ENCODE results near the gene AP1AR. TPM values are rescaled to one million over a fixed set of nuclear protein-coding genes. Genes with fewer than 3 reads are reported as not detected.
"Not testable (repeated sequence)": the region's sequence is repeated elsewhere in the genome, so short reads cannot be mapped to it uniquely, and the experiment has no call there.

AP1AR gene
- total RNA-seq, 2 donors from 2014 or later = 9.1 to 12.5 TPM

- no peak for TF ChIP-seq CTCF (IDR thresholded peaks at IDR 0.05)
- TF ChIP-seq POLR2A (IDR thresholded peaks at IDR 0.05) = no peak
- ATAC-seq (no peak), DNase-seq (no peak)
- H3K27ac ChIP-seq = no peak overlapping the region
- no peaks in the 10 kb centered on the region for H3K27me3 ChIP-seq
- peaks cover 8% of the 10 kb centered on the region for H3K4me1 ChIP-seq
- intact Hi-C loops (cut with DNase I) = no loop called here
- no peak overlapping the region for H3K4me3 ChIP-seq
- 78 to 84% methylated on average over 3 of the region's 3 CpGs for WGBS, 2 donors
- H3K36me3 ChIP-seq (replicated peaks in 1 of 2; ENCODE audit: insufficient read depth in 1 of 2, low read depth in 2 of 2) = no peaks in the 10 kb centered on the region
- no peaks in the 10 kb centered on the region for H3K9me3 ChIP-seq
Measured at GRCh38 chr4:112290341-112290740, 58.8 kb downstream of the AP1AR start.

GRCh38 chr4:112296949-112297880 lies 65.6 kb downstream of the AP1AR start, which contains the start of gene ALPK1:
Gene ALPK1 (plus strand): TSS chr4:112297369.
- whole genome bisulfite sequencing, 2 donors = 0 to 1% methylated on average over 4 of the region's 4 CpGs
- H3K27ac ChIP-seq = peak within 1 kb of the TSS; percentile 70 to 92 (median 74)
- H3K4me1 ChIP-seq = peaks cover 24% of the 10 kb centered on the region
- no peaks in the 10 kb centered on the region for H3K36me3 ChIP-seq (replicated peaks in 1 of 2; ENCODE audit: insufficient read depth in 1 of 2, low read depth in 2 of 2)
- peak; percentile 100 for ATAC-seq
- no peaks in the 10 kb centered on the region for H3K9me3 ChIP-seq
- intact Hi-C loops (cut with DNase I) = no loop called here
- peak within 1 kb of the TSS in 1 of 2 donors; percentile 10 for H3K4me3 ChIP-seq
- TF ChIP-seq POLR2A (IDR thresholded peaks at IDR 0.05) (peak; percentile 24 to 68 (median 67)), CTCF (IDR thresholded peaks at IDR 0.05) (no peak)
- H3K27me3 ChIP-seq = no peaks in the 10 kb centered on the region
- peak in 2 of 4 donors; percentile 30 to 71 for DNase-seq

- H3K27ac ChIP-seq = no peak overlapping the region
- no peaks in the 10 kb centered on the region for H3K27me3 ChIP-seq
- H3K4me1 ChIP-seq = peaks cover 24% of the 10 kb centered on the region
- intact Hi-C loops (cut with DNase I) = no loop called here
- H3K4me3 ChIP-seq = no peak overlapping the region
- peaks cover 0 to 1% of the 10 kb centered on the region in 2 donors for H3K36me3 ChIP-seq (replicated peaks in 1 of 2; ENCODE audit: insufficient read depth in 1 of 2, low read depth in 2 of 2)
- no peak for DNase-seq
- WGBS, 2 donors = 68 to 70% methylated on average over 4 of the region's 4 CpGs
- no peak for ATAC-seq
- no peaks in the 10 kb centered on the region for H3K9me3 ChIP-seq
- TF ChIP-seq POLR2A (IDR thresholded peaks at IDR 0.05) (no peak), CTCF (IDR thresholded peaks at IDR 0.05) (no peak)
Measured at GRCh38 chr4:112299721-112300120, 68.1 kb downstream of the AP1AR start.

DNA sequence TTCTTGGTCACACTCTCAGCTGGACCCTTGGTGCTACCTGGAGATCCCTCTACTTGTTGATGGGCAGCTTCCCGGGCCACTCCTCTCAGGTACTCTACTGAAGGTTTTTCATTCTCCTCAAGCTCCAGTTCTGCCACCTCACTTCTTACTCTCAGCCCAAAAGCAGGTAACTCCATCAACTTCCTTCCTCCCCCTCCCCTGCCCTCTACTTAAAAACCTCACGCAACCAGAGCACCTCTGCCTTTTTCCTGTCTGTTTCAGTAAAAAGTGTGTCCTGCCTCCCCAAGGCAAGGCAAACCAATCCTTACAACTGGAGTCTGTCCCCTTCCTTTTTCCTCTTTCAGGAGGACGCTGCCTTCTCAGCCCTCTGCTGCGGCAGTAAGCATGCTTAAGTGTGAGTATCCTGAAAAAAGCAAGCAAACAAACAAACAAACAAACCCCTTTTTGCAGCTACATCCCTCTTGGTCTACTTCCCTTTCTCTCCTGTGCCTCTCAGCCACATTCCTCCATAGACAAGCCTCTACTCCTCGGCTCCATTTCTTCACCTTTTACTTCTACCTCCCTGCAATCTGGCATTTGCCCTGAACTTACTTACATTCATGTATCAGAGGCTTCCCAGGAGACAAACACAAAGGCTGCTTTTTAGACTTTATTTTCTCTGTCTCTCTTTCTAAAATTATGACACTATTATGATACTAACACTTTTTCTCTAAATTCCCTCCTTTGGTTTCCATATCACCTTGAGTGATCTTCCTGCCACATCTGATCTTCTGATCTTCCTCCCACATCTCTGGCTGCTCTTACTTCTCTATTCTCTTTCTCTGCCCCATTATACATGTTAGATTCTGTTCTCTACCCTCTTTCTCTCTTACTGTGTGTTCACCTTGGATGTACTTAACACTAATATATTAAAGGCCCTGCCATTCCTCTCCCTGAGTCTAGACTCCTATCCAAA lies 71.0 kb downstream of the AP1AR start:
- 79 to 83% methylated on average over 5 of the region's 5 CpGs for WGBS, 2 donors
- ATAC-seq = no peak
- H3K4me1 ChIP-seq = peaks cover 16% of the 10 kb centered on the region

DNA sequence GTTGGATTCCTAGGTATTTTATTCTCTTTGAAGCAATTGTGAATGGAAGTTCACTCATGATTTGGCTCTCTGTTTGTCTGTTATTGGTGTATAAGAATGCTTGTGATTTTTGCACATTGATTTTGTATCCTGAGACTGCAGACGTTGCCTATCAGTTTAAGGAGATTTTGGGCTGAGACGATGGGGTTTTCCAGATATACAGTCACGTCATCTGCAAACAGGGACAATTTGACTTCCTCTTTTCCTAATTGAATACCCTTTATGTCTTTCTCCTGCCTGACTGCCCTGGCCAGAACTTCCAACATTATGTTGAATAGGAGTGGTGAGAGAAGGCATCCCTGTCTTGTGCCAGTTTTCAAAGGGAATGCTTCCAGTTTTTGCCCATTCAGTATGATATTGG lies 73.9 kb downstream of the AP1AR start:
- intact Hi-C loops (cut with DNase I); H3K9me3 ChIP-seq; DNase-seq; H3K27me3 ChIP-seq; H3K36me3 ChIP-seq (replicated peaks in 1 of 2; ENCODE audit: insufficient read depth in 1 of 2, low read depth in 2 of 2); H3K27ac ChIP-seq; H3K4me1 ChIP-seq; H3K4me3 ChIP-seq; ATAC-seq: not testable (repeated sequence)
- 61 to 62% methylated on average over 3 of the region's 3 CpGs for WGBS, 2 donors

More for the DNA sequence above, 71.0 kb downstream of the AP1AR start:
- no peak overlapping the region for H3K27ac ChIP-seq
- peaks cover 0 to 1% of the 10 kb centered on the region in 2 donors for H3K36me3 ChIP-seq (replicated peaks in 1 of 2; ENCODE audit: insufficient read depth in 1 of 2, low read depth in 2 of 2)
- H3K9me3 ChIP-seq = no peaks in the 10 kb centered on the region
- no peak for TF ChIP-seq CTCF (IDR thresholded peaks at IDR 0.05)
- no peak for TF ChIP-seq POLR2A (IDR thresholded peaks at IDR 0.05)
- H3K4me3 ChIP-seq = no peak overlapping the region
- DNase-seq = no peak
- no peaks in the 10 kb centered on the region for H3K27me3 ChIP-seq
- intact Hi-C loops (cut with DNase I) = no loop called here

GRCh38 chr4:112309263-112309791 lies 77.7 kb downstream of the AP1AR start:
- WGBS, 2 donors = 67 to 73% methylated on average over 7 to 12 of the region's 12 CpGs
- H3K27ac ChIP-seq; ATAC-seq; intact Hi-C loops (cut with DNase I); H3K36me3 ChIP-seq (replicated peaks in 1 of 2; ENCODE audit: insufficient read depth in 1 of 2, low read depth in 2 of 2); H3K4me1 ChIP-seq; H3K9me3 ChIP-seq; H3K27me3 ChIP-seq; H3K4me3 ChIP-seq: not testable (repeated sequence)
- DNase-seq = peak in 1 of 4 donors; percentile 13

Measured in body of pancreas (tissue), 4 donors.